CD14-positive monocyte (primary cell): ENCODE measurements around the gene TAS2R50. TPM values are rescaled to one million over a fixed set of nuclear protein-coding genes. Genes with fewer than 3 reads are reported as not detected.

Experiments
- DNase-seq, 3 donors: peaks; one replicate each; pipeline ENCODE4 v3.0.0-alpha.2; 2011 to 2022
- H2AFZ ChIP-seq: 2 replicates; pipeline ENCODE4 v1.6.0; 2012; ENCODE audit warnings: mild to moderate bottlenecking, low read depth, low read length, inconsistent platforms; ENCODE audit not compliant: insufficient read depth, poor library complexity, severe bottlenecking
- H3K27ac ChIP-seq, 2 donors: 1 replicate in 1 of 2; 2 replicates in 1 of 2; pipeline ENCODE4 v1.5.1; 2012 to 2013; ENCODE audit warnings: low read length in 2 of 2, control low read depth in 1 of 2, inconsistent platforms in 1 of 2, low read depth in 1 of 2, mild to moderate bottlenecking in 1 of 2
- H3K27me3 ChIP-seq, 2 donors: one replicate each; pipeline versions ENCODE4 v1.6.0 to v1.6.1; 2011 to 2013; ENCODE audit warnings: low read length in 2 of 2; ENCODE audit not compliant: control insufficient read depth in 2 of 2, insufficient read depth in 2 of 2
- H3K36me3 ChIP-seq, 2 donors: replicated peaks in 1 of 2; 1 replicate in 1 of 2; 2 replicates in 1 of 2; pipeline versions ENCODE4 v1.5.1 to v1.6.1; 2012 to 2013; ENCODE audit warnings: low read length in 2 of 2, control low read depth in 1 of 2, inconsistent platforms in 1 of 2, mild to moderate bottlenecking in 1 of 2; ENCODE audit not compliant: insufficient read depth in 2 of 2, control insufficient read depth in 1 of 2
- H3K4me1 ChIP-seq, 2 donors: 1 replicate in 1 of 2; 2 replicates in 1 of 2; pipeline versions ENCODE4 v1.5.1 to v1.6.1; 2012 to 2013; ENCODE audit warnings: low read length in 2 of 2, control low read depth in 1 of 2, inconsistent platforms in 1 of 2, mild to moderate bottlenecking in 1 of 2, moderate library complexity in 1 of 2; ENCODE audit not compliant: insufficient read depth in 2 of 2, control insufficient read depth in 1 of 2
- H3K4me2 ChIP-seq: replicated peaks from 2 replicates; pipeline ENCODE3; 2012; ENCODE audit warnings: low read length, moderate library complexity, mild to moderate bottlenecking; ENCODE audit not compliant: poor library complexity, severe bottlenecking; ENCODE audit errors: extremely low read depth
- H3K4me3 ChIP-seq, 3 experiments: fragments of 200-600 bp in 1 of 3; sonication (generic) in 1 of 3; replicated peaks in 1 of 3; 1 replicate in 2 of 3; 2 replicates in 1 of 3; pipeline ENCODE4 v1.5.1; 2011 to 2013; ENCODE audit warnings: low read length in 3 of 3, mild to moderate bottlenecking in 3 of 3, control low read depth in 2 of 3, low read depth in 2 of 3, inconsistent platforms in 1 of 3, moderate library complexity in 1 of 3
- H3K79me2 ChIP-seq: 2 replicates; pipeline ENCODE4 v1.6.0; 2012; ENCODE audit warnings: mild to moderate bottlenecking, control low read depth, inconsistent platforms, low read length, moderate library complexity; ENCODE audit not compliant: insufficient read depth
- H3K9ac ChIP-seq: 2 replicates; pipeline ENCODE4 v1.6.0; 2017; ENCODE audit warnings: low read length, mild to moderate bottlenecking; ENCODE audit not compliant: insufficient read depth, poor library complexity, severe bottlenecking
- H3K9me3 ChIP-seq, 2 donors: replicated peaks in 1 of 2; 1 replicate in 1 of 2; 2 replicates in 1 of 2; pipeline versions ENCODE4 v1.5.1 to v1.6.1; 2012 to 2013; ENCODE audit warnings: low read length in 2 of 2, control low read depth in 1 of 2; ENCODE audit not compliant: control insufficient read depth in 1 of 2, insufficient read depth in 1 of 2
- H4K20me1 ChIP-seq: 2 replicates; pipeline ENCODE4 v1.6.0; 2012; ENCODE audit warnings: mild to moderate bottlenecking, low read length, control low read depth, moderate library complexity; ENCODE audit not compliant: insufficient read depth
- H3K27ac Mint-ChIP-seq, 7 donors: one replicate each; pipeline ENCODE4 v1.8.0; 2020; ENCODE audit warnings: mild to moderate bottlenecking in 7 of 7, mixed read lengths in 7 of 7, moderate library complexity in 6 of 7, inconsistent platforms in 2 of 7
- H3K27me3 Mint-ChIP-seq, 3 donors: one replicate each; pipeline ENCODE4 v1.8.0; 2021 to 2022; ENCODE audit warnings: low read depth in 3 of 3, mild to moderate bottlenecking in 3 of 3, mixed read lengths in 3 of 3, moderate library complexity in 3 of 3, inconsistent platforms in 1 of 3
- H3K36me3 Mint-ChIP-seq, 2 donors: one replicate each; pipeline ENCODE4 v1.8.0; 2020; ENCODE audit warnings: mixed read lengths in 2 of 2, inconsistent platforms in 1 of 2, mild to moderate bottlenecking in 1 of 2
- H3K4me1 Mint-ChIP-seq: one replicate; pipeline ENCODE4 v1.8.0; 2020; ENCODE audit warnings: mild to moderate bottlenecking, mixed read lengths
- H3K4me3 Mint-ChIP-seq, 2 donors: one replicate each; pipeline ENCODE4 v1.8.0; 2020; ENCODE audit warnings: mild to moderate bottlenecking in 2 of 2, mixed read lengths in 2 of 2, moderate library complexity in 1 of 2
- H3K9me3 Mint-ChIP-seq, 7 donors: one replicate each; pipeline ENCODE4 v1.8.0; 2020 to 2022; ENCODE audit warnings: mixed read lengths in 7 of 7, mild to moderate bottlenecking in 6 of 7, moderate library complexity in 6 of 7, inconsistent platforms in 2 of 7
- CTCF ChIP-seq: fragments of 200-600 bp; IDR thresholded peaks from one replicate; pipeline ENCODE4 v1.8.0; 2022; ENCODE audit warnings: antibody characterized with exemption, mild to moderate bottlenecking
- WGBS: methylation state at CpG from one replicate; pipeline ENCODE4 v1.1.5; 2013; ENCODE audit warnings: missing lambda C conversion rate; ENCODE audit not compliant: insufficient coverage; 5-methylcytosine and 5-hydroxymethylcytosine counted together
- intact Hi-C, 2 donors: fragments of 100-400 bp; cut with micrococcal nuclease; formaldehyde crosslinking; loops; one replicate each; pipeline versions ENCODE4 v1.15.0 to v1.15.1; 2023
- polyA plus RNA-seq, 3 donors: library from polyadenylated mRNA; depleted of rRNA in 1 of 3; unstranded in 2 of 3; stranded (reverse) in 1 of 3; fragments of 300-500 nt in 2 of 3; fragments of >200 nt in 1 of 3; fragmentation: Illumina TruSeq in 2 of 3; gene quantifications; 1 replicate in 2 of 3; 2 replicates in 1 of 3; pipeline ENCODE4 v1.2.3, GENCODE V29; 2012 to 2021

TAS2R50 gene
- polyA plus RNA-seq, 3 donors, result 0.27 TPM; not detected in 2

GRCh38 chr12:11023387-11023786 lies 36.7 kb upstream of the TAS2R50 start:
- Histone ChIP-seq H3K9ac (no peak overlapping the region), H4K20me1 (no peaks in the 10 kb centered on the region), H3K79me2 (no peaks in the 10 kb centered on the region), H3K9me3 (peaks cover 7 to 12% of the 10 kb centered on the region in 2 donors), H3K27me3 (no peaks in the 10 kb centered on the region), H3K4me1 (no peaks in the 10 kb centered on the region), H3K4me3 (no peak overlapping the region), H3K4me2 (no peak overlapping the region), H2AFZ (no peak overlapping the region), H3K36me3 (peaks cover 0 to 9% of the 10 kb centered on the region in 2 donors), H3K27ac (no peak overlapping the region)
- Mint-ChIP-seq H3K4me3 (no peak overlapping the region), H3K4me1 (no peaks in the 10 kb centered on the region), H3K27me3 (no peaks in the 10 kb centered on the region), H3K27ac (no peak overlapping the region), H3K36me3 (peaks cover 5 to 24% of the 10 kb centered on the region in 2 donors), H3K9me3 (peaks cover 5 to 15% (median 10%) of the 10 kb centered on the region in 7 donors)
- intact Hi-C loops, result no loop called here
- WGBS, result no CpG with 5 or more reads among the region's 2 CpGs
- no peak for DNase-seq
- no peak for TF ChIP-seq CTCF

- no peak for TF ChIP-seq CTCF
- H3K4me1 Mint-ChIP-seq, result no peaks in the 10 kb centered on the region
- H3K9me3 ChIP-seq, result peaks cover 5 to 9% of the 10 kb centered on the region in 2 donors
- H4K20me1 ChIP-seq, result no peaks in the 10 kb centered on the region
- DNase-seq, result no peak
- no peak within 1 kb of the TSS for H3K4me3 Mint-ChIP-seq
- peaks cover 0 to under 1% of the 10 kb centered on the region in 2 donors for H3K36me3 ChIP-seq
- H3K36me3 Mint-ChIP-seq, result peaks cover 2 to 22% of the 10 kb centered on the region in 2 donors
- H3K9me3 Mint-ChIP-seq, result peaks cover 5 to 15% (median 9%) of the 10 kb centered on the region in 7 donors
- H3K27me3 ChIP-seq, result no peaks in the 10 kb centered on the region
- H2AFZ ChIP-seq, result no peak within 1 kb of the TSS
- no peaks in the 10 kb centered on the region for H3K79me2 ChIP-seq
- no peaks in the 10 kb centered on the region for H3K4me1 ChIP-seq
- no peak within 1 kb of the TSS for H3K9ac ChIP-seq
- no peak within 1 kb of the TSS for H3K4me2 ChIP-seq
- intact Hi-C loops, result no loop called here
- H3K27ac ChIP-seq, result no peak within 1 kb of the TSS
- H3K27me3 Mint-ChIP-seq, result no peaks in the 10 kb centered on the region
- 100% methylated on average over 1 of the region's 1 CpG for WGBS
- H3K4me3 ChIP-seq, result no peak within 1 kb of the TSS
- no peak within 1 kb of the TSS for H3K27ac Mint-ChIP-seq
Observed at GRCh38 chr12:11022520-11022919, 35.8 kb upstream of the TAS2R50 start, which contains the start of gene TAS2R19. Gene TAS2R19, minus strand, starts transcription at chr12:11022620. Its CDS starts 49 bp downstream, at chr12:11022571.
